K562 (cell line): ENCODE measurements around the gene GALR3. TPM values are rescaled to one million over a fixed set of nuclear protein-coding genes. Genes with fewer than 3 reads are reported as not detected.

Experiments
- CTBP1 ChIP-seq: fragments of 450-650 bp; IDR thresholded peaks from 2 replicates; pipeline ENCODE4 v1.6.1; 2016; ENCODE audit warnings: borderline replicate concordance
- IRF1 ChIP-seq: sonication (generic); formaldehyde crosslinking; IDR thresholded peaks from 2 replicates; pipeline ENCODE4 v1.8.0; 2022; ENCODE audit warnings: missing genetic modification reagents, mild to moderate bottlenecking, borderline replicate concordance
- RBFOX2 ChIP-seq: fragments of 200-400 bp; formaldehyde crosslinking; IDR thresholded peaks from 2 replicates; pipeline ENCODE4 v1.6.1; 2017; ENCODE audit warnings: low read depth, mild to moderate bottlenecking, low read length, moderate library complexity
- TBP ChIP-seq: optimal IDR thresholded peaks from 2 replicates; pipeline ENCODE3; 2011; ENCODE audit warnings: low read depth, low read length, improper control_type of control experiment
- TEAD1 ChIP-seq, 2 experiments: fragments of 450-650 bp in 1 of 2; sonication (generic) in 1 of 2; formaldehyde crosslinking; IDR thresholded peaks; 2 replicates each; pipeline versions ENCODE4 v1.4.0 to v1.8.0; 2020 to 2022; ENCODE audit warnings: mild to moderate bottlenecking in 2 of 2, missing genetic modification reagents in 1 of 2
- TRIM25 ChIP-seq: fragments of 450-650 bp; IDR thresholded peaks from 2 replicates; pipeline ENCODE4 v1.7.0; 2016; ENCODE audit warnings: borderline replicate concordance
- YY1 ChIP-seq, 3 experiments: IDR thresholded peaks; 2 replicates each; pipeline ENCODE4 v1.6.1; 2011; ENCODE audit warnings: low read length in 2 of 3, mild to moderate bottlenecking in 2 of 3, moderate library complexity in 2 of 3, borderline replicate concordance in 1 of 3, control low read depth in 1 of 3, low read depth in 1 of 3; ENCODE audit not compliant: insufficient read depth in 3 of 3, insufficient replicate concordance in 2 of 3, control insufficient read depth in 1 of 3, insufficient read length in 1 of 3; ENCODE audit errors: extremely low read depth in 1 of 3
- ZNF780A ChIP-seq: fragments of 250-450 bp; sonication (Bioruptor Pico); IDR thresholded peaks from 2 replicates; pipeline ENCODE4 v1.5.0; 2021; ENCODE audit warnings: mild to moderate bottlenecking
- polyA plus RNA-seq, 8 experiments: library from polyadenylated mRNA; depleted of rRNA in 4 of 8; stranded (reverse) in 5 of 8; unstranded in 3 of 8; fragments of >200 nt; fragmentation: Nextera tagmentation in 2 of 8; fragmentation: Illumina TruSeq in 1 of 8; extraction: Ambion mirVana in 2 of 8; extraction: Trizol in 1 of 8; gene quantifications; 2 replicates each; pipeline versions ENCODE4 v1.2.1 to v1.2.3, GENCODE V29; 2011 to 2014; ENCODE audit warnings: inconsistent platforms in 1 of 8, missing spikeins in 1 of 8
- total RNA-seq, 7 experiments: library from RNA; depleted of rRNA in 6 of 7; stranded (reverse); fragments of >200 nt in 6 of 7; fragmentation: Illumina TruSeq in 2 of 7; extraction: Trizol in 2 of 7; gene quantifications; 2 replicates each; pipeline versions ENCODE4 v1.2.1 to v1.2.3, GENCODE V29; 2011 to 2021; ENCODE audit warnings: low replicate concordance in 1 of 7
- TF ChIP-seq, protein P1 (sequence below), 2 experiments: fragments of 450-650 bp in 1 of 2; IDR thresholded peaks; 2 replicates each; pipeline ENCODE4 v1.6.1; 2011 to 2017; ENCODE audit warnings: low read depth in 2 of 2, antibody characterized with exemption in 1 of 2, borderline replicate concordance in 1 of 2, low read length in 1 of 2, mild to moderate bottlenecking in 1 of 2, mixed read lengths in 1 of 2; ENCODE audit not compliant: control insufficient read depth in 1 of 2
- TF ChIP-seq, protein P2 (sequence below): IDR thresholded peaks from 2 replicates; pipeline ENCODE4 v1.6.1; 2011; ENCODE audit warnings: borderline replicate concordance, low read depth, mild to moderate bottlenecking, moderate library complexity, low read length; ENCODE audit not compliant: insufficient read depth, poor library complexity, severe bottlenecking
- TF ChIP-seq, protein P3 (sequence below): fragments of 450-650 bp; conservative IDR thresholded peaks from 2 replicates; pipeline ENCODE4 v1.6.1; 2016; ENCODE audit warnings: missing genetic modification characterization, low read depth, mild to moderate bottlenecking, missing compliant biosample characterization, moderate library complexity
- TF ChIP-seq, protein P4 (sequence below): fragments of 250-450 bp; sonication (Bioruptor Pico); IDR thresholded peaks from 2 replicates; pipeline ENCODE4 v1.8.0; 2022; ENCODE audit warnings: inconsistent platforms, mild to moderate bottlenecking, moderate library complexity, borderline replicate concordance

The GALR3 gene
- total and polyA plus RNA-seq, 9 of the 15 experiments (the other 6 are each of a cell fraction or from before 2014, with no cell fraction given): 0.13 TPM; not detected in 8

DNA sequence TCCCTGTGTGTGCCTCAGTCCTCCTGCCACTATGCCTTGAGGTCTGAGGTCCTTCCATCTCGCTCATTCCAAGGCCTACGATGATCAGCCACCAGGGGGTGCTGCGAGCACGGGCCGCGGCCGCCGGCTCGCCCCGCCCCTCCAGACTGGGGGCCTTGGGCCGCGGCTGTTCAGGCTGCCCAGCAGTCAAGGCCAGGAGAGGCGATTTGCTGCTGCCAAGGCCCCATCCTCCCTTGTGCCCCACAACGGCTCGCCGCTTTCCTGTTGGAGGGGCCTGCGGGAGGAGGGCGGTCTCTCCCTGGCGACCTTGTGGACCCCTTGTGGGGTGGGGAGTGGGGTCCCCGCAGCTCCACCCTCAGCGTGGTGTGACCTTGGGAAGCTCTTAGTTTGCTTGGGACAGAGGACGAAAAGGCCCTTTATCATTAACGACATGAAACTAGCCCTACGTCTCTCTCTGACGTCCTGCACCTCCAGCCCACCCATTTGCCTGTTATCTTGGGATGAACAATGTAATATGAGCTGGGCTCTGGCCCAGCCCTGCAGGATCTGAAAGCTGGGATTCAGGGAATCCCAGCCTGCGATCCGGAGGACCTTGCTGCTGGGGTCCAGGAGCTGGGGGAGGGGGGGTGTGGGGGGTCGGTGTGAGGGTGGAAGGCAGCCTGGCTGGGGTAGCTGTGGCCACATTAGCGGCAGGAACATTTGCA lies 5.3 kb upstream of the GALR3 start (continued):
- TF ChIP-seq, protein P1, sequence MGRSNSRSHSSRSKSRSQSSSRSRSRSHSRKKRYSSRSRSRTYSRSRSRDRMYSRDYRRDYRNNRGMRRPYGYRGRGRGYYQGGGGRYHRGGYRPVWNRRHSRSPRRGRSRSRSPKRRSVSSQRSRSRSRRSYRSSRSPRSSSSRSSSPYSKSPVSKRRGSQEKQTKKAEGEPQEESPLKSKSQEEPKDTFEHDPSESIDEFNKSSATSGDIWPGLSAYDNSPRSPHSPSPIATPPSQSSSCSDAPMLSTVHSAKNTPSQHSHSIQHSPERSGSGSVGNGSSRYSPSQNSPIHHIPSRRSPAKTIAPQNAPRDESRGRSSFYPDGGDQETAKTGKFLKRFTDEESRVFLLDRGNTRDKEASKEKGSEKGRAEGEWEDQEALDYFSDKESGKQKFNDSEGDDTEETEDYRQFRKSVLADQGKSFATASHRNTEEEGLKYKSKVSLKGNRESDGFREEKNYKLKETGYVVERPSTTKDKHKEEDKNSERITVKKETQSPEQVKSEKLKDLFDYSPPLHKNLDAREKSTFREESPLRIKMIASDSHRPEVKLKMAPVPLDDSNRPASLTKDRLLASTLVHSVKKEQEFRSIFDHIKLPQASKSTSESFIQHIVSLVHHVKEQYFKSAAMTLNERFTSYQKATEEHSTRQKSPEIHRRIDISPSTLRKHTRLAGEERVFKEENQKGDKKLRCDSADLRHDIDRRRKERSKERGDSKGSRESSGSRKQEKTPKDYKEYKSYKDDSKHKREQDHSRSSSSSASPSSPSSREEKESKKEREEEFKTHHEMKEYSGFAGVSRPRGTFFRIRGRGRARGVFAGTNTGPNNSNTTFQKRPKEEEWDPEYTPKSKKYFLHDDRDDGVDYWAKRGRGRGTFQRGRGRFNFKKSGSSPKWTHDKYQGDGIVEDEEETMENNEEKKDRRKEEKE (IDR thresholded peaks at IDR 0.05; ENCODE audit: borderline replicate concordance in 1 of 2, control insufficient read depth in 1 of 2, low read depth in 2 of 2, low read length in 1 of 2): no peak
- TF ChIP-seq TEAD1 (CRISPR knock-in tag; IDR thresholded peaks at IDR 0.05): 0 out of 4 replicates have a peak, but pooled peaks of 1 of the 2 experiments have one; percentile 57
- peak in 1 of 3 experiments; percentile 21 for TF ChIP-seq YY1 (IDR thresholded peaks at IDR 0.05; ENCODE audit: borderline replicate concordance in 1 of 3, control insufficient read depth in 1 of 3, extremely low read depth in 1 of 3, insufficient read depth in 3 of 3, insufficient read length in 1 of 3, insufficient replicate concordance in 2 of 3, low read depth in 1 of 3, low read length in 2 of 3)
- TF ChIP-seq, protein P2, sequence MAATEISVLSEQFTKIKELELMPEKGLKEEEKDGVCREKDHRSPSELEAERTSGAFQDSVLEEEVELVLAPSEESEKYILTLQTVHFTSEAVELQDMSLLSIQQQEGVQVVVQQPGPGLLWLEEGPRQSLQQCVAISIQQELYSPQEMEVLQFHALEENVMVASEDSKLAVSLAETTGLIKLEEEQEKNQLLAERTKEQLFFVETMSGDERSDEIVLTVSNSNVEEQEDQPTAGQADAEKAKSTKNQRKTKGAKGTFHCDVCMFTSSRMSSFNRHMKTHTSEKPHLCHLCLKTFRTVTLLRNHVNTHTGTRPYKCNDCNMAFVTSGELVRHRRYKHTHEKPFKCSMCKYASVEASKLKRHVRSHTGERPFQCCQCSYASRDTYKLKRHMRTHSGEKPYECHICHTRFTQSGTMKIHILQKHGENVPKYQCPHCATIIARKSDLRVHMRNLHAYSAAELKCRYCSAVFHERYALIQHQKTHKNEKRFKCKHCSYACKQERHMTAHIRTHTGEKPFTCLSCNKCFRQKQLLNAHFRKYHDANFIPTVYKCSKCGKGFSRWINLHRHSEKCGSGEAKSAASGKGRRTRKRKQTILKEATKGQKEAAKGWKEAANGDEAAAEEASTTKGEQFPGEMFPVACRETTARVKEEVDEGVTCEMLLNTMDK: peak; percentile 37
- TF ChIP-seq IRF1: no peak
- TF ChIP-seq, protein P3, sequence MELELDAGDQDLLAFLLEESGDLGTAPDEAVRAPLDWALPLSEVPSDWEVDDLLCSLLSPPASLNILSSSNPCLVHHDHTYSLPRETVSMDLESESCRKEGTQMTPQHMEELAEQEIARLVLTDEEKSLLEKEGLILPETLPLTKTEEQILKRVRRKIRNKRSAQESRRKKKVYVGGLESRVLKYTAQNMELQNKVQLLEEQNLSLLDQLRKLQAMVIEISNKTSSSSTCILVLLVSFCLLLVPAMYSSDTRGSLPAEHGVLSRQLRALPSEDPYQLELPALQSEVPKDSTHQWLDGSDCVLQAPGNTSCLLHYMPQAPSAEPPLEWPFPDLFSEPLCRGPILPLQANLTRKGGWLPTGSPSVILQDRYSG (tag): no peak
- TF ChIP-seq TBP: no peak
- no peak for TF ChIP-seq ZNF780A (CRISPR knock-in tag)
- TF ChIP-seq, protein P4, sequence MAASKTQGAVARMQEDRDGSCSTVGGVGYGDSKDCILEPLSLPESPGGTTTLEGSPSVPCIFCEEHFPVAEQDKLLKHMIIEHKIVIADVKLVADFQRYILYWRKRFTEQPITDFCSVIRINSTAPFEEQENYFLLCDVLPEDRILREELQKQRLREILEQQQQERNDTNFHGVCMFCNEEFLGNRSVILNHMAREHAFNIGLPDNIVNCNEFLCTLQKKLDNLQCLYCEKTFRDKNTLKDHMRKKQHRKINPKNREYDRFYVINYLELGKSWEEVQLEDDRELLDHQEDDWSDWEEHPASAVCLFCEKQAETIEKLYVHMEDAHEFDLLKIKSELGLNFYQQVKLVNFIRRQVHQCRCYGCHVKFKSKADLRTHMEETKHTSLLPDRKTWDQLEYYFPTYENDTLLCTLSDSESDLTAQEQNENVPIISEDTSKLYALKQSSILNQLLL (CRISPR knock-in tag): no peak
- no peak for TF ChIP-seq TRIM25
- TF ChIP-seq RBFOX2: peak; percentile 67
- TF ChIP-seq CTBP1: peak; percentile 61; the same call in 1 of the 2 replicates
